Esophagus (tissue), 2 donors: ENCODE results near the gene WDR18. TPM values are rescaled to one million over a fixed set of nuclear protein-coding genes. Genes with fewer than 3 reads are reported as not detected.

Source experiments
- H3K27ac ChIP-seq, 2 donors: one replicate each; pipeline ENCODE4 v1.5.1; 2013; ENCODE audit warnings: low read depth in 2 of 2, mild to moderate bottlenecking in 2 of 2, inconsistent platforms in 1 of 2, low read length in 1 of 2, moderate library complexity in 1 of 2
- H3K27me3 ChIP-seq, 2 donors: one replicate each; pipeline ENCODE4 v1.6.1; 2013; ENCODE audit warnings: low read length in 2 of 2, control low read depth in 1 of 2, mild to moderate bottlenecking in 1 of 2; ENCODE audit not compliant: insufficient read depth in 2 of 2, control insufficient read depth in 1 of 2
- H3K36me3 ChIP-seq, 2 donors: one replicate each; pipeline ENCODE4 v1.6.1; 2013; ENCODE audit warnings: low read length in 1 of 2; ENCODE audit not compliant: control insufficient read depth in 2 of 2, insufficient read depth in 2 of 2
- H3K4me1 ChIP-seq, 2 donors: one replicate each; pipeline ENCODE4 v1.6.1; 2013; ENCODE audit warnings: low read length in 1 of 2; ENCODE audit not compliant: control insufficient read depth in 2 of 2, insufficient read depth in 2 of 2
- H3K4me3 ChIP-seq, 2 donors: one replicate each; pipeline ENCODE4 v1.5.1; 2013; ENCODE audit warnings: low read length in 2 of 2, mild to moderate bottlenecking in 2 of 2, low read depth in 1 of 2, moderate library complexity in 1 of 2
- H3K9me3 ChIP-seq, 2 donors: one replicate each; pipeline ENCODE4 v1.6.1; 2013; ENCODE audit warnings: mild to moderate bottlenecking in 2 of 2, low read depth in 1 of 2, low read length in 1 of 2, moderate library complexity in 1 of 2; ENCODE audit not compliant: control insufficient read depth in 2 of 2, insufficient read depth in 1 of 2
- WGBS, 2 donors: extraction: QIAGEN DNeasy Blood & Tissue Kit; methylation state at CpG; one replicate each; pipeline ENCODE4 v1.1.7; 2013; 5-methylcytosine and 5-hydroxymethylcytosine counted together
- polyA plus RNA-seq, 2 donors: library from polyadenylated mRNA; stranded (reverse); fragments of 200-250 nt; gene quantifications; one replicate each; pipeline ENCODE4 v1.2.3, GENCODE V29; 2013
- donor health status: healthy with polysubstance abuse.
- donor health status: Bipolar disorder and iron deficiency.

The WDR18 gene
- polyA plus RNA-seq, 2 donors: 36.2 to 44.8 TPM

DNA sequence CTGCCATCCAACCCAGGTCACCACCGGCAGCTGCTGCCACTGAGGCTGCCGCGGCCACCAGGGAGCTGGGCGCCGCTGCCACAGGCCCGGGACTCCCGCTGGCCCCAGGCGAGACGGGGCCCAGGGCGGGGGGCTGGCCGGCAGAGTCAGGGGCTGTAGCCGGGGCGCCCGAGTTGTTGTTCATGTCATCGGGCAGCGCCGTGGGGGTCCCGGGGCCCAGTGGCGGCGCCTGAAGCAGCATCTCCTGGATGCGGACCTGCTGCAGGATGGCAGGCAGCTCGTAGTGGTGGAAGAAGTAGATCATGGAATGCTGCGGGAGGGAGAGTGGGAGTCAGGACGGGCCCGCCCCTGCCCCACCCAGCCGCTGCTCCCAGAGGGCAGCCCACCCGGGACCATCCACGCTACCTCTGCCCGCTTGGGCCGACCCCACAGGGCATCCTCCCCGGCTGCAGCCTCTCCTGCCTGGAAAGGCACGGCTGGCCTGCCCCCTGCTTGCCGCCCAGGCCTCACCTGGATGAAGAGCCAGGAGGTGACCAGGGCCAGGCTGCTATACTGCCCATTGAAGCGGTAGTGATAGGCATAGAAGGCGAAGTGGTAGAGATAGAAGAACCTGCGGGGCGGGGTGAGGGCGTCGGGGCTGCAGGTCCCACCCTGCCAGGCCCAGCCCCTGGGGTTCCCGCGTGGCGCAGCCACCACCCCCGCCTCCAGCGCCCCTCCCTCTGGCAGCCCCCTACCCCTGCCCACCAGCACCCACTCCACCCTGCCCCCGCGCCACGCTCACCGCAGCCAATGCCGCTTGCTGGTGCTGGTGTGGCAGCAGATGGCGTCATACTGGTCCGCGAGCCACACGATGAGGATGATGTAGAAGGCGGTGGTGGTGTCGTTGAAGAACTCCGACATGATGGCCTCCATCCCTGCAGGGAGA is 26.7 kb downstream of the WDR18 start:
- Histone ChIP-seq H3K27ac (no peak overlapping the region), H3K36me3 (peaks cover 4 to 53% of the 10 kb centered on the region in 2 donors)
- WGBS, 2 donors: 91 to 94% methylated on average over 50 to 56 of the region's 56 CpGs

DNA sequence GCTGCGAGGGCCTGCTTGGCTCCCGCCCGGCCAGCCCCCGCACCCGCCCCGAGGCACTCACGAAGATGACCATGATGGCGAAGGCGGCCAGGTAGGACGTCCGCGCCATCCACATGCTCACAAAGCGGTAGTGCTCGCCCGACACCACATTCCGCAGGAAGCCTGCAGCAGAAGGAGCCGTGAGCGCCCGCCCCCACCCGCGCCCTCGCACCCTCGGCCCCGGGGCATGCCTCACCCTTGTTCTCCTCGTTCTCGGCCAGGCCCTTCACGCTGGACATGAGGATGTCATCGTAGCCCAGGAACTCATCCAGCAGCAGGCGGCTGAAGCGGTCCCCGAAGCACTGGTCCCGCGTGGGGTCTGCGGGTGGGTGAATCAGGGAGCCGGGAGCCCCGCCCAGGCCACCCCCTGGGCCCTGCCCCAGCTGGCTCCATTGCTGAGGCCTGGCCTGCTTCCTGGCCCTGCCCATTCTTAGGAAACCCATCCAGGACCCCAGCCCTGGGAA is 27.7 kb downstream of the WDR18 start:
- no peaks in the 10 kb centered on the region for H3K9me3 ChIP-seq
- peaks cover 15 to 17% of the 10 kb centered on the region in 2 donors for H3K4me1 ChIP-seq
- H3K27me3 ChIP-seq: no peaks in the 10 kb centered on the region
- no peak overlapping the region for H3K4me3 ChIP-seq
- no peak overlapping the region for H3K27ac ChIP-seq
- H3K36me3 ChIP-seq: peaks cover 4 to 57% of the 10 kb centered on the region in 2 donors
- WGBS, 2 donors: 90 to 91% methylated on average over 28 to 36 of the region's 36 CpGs

More for the DNA sequence above, 26.7 kb downstream of the WDR18 start:
- no peaks in the 10 kb centered on the region for H3K9me3 ChIP-seq
- no peak overlapping the region for H3K4me3 ChIP-seq
- H3K27me3 ChIP-seq: no peaks in the 10 kb centered on the region
- peaks cover 8 to 9% of the 10 kb centered on the region in 2 donors for H3K4me1 ChIP-seq

DNA sequence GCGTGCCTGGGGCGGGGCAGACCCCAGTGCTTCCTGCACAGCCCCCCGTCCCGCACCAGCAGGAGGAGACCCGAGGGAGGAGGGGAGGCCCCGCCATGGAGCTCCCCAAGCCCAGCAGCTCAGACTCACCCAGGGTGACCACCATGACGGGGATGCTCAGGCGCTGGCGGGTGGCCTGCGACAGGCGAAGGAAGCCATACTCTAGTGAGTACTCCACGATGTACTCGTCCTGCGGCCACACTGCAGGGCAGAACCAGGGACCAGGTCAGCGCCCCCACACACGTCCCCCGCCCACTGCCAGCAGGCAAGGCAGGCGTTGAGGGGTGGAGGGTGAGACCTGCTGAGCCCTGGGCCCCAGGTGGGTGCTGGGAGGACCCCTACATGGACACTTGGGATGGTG is 28.2 kb downstream of the WDR18 start:
- Histone ChIP-seq H3K9me3 (no peaks in the 10 kb centered on the region), H3K27me3 (no peaks in the 10 kb centered on the region), H3K27ac (no peak overlapping the region), H3K4me1 (peaks cover 19 to 22% of the 10 kb centered on the region in 2 donors), H3K36me3 (peaks cover 4 to 55% of the 10 kb centered on the region in 2 donors), H3K4me3 (no peak overlapping the region)
- WGBS, 2 donors: 92 to 93% methylated on average over 17 to 18 of the region's 18 CpGs

DNA sequence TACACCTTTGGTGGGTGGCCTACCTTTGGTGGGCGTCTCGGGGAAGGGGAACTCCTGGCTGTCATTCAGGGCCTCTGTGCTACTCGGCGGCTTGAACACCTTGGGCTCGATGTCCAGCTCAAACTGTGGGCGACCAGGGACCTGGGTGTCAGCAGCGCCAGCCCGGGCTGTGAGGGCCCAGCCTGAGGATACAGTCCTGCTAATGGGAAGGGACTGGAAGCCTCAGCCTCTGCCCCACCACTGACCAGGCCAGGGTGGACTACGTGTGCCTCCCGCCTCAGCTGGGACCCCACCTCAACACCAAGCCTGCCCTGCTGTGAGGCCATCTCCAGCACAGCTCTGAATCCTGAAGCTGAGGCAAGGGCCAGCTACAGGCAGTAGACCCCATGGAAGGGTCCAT is 29.1 kb downstream of the WDR18 start:
- Histone ChIP-seq H3K4me3 (no peak overlapping the region), H3K4me1 (peaks cover 26 to 31% of the 10 kb centered on the region in 2 donors), H3K27ac (no peak overlapping the region), H3K36me3 (peaks cover 4 to 59% of the 10 kb centered on the region in 2 donors), H3K27me3 (no peaks in the 10 kb centered on the region), H3K9me3 (no peaks in the 10 kb centered on the region)
- WGBS, 2 donors: 92 to 95% methylated on average over 10 of the region's 10 CpGs

DNA sequence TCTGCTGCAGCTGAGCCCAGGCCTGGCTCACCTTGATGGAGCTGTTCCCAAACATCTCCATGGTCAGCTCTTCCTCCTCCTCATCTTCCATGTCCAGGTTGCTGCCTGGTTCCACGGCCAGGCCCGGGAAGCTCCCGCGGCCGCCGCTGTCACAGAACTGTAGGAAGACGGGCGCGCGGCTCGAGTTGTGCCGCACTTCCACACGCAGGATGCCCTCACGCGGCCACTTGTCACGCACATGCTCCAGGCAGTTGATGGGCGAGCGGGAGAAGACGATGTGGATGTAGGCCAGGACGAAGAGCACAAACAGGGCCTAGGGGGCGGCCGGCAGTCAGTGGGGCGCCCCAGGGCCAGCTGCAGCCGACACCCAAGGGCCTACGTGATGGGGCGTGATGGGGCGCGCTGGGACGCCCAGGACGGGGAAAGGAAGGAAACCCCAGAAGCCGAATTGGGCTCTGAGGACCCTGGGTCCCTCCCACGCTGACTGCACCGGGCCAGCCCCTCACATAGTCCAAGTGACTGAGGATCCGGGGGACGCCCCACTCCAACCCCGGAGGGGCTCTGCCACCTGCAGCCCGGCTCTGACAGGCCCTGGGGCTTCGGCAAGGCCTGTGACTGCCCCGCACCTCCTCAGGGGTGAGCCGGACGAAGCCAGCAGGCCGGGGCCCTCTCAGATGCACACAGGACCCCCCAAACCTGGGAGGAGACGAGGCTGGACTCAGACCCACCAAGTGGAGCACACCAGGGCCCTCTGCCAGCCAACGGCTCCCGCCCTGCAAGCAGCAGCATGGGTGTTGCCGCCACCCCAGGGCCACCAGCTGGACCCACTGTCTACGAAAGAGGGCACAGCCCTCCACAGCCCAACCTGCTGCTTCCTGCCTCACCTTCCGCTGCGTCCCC is 30.3 kb downstream of the WDR18 start:
- Histone ChIP-seq H3K4me3 (no peak overlapping the region), H3K27me3 (no peaks in the 10 kb centered on the region), H3K27ac (no peak overlapping the region), H3K4me1 (peaks cover 32 to 37% of the 10 kb centered on the region in 2 donors), H3K9me3 (no peaks in the 10 kb centered on the region), H3K36me3 (peaks cover 4 to 55% of the 10 kb centered on the region in 2 donors)
- WGBS, 2 donors: 85 to 90% methylated on average over 47 to 49 of the region's 49 CpGs

DNA sequence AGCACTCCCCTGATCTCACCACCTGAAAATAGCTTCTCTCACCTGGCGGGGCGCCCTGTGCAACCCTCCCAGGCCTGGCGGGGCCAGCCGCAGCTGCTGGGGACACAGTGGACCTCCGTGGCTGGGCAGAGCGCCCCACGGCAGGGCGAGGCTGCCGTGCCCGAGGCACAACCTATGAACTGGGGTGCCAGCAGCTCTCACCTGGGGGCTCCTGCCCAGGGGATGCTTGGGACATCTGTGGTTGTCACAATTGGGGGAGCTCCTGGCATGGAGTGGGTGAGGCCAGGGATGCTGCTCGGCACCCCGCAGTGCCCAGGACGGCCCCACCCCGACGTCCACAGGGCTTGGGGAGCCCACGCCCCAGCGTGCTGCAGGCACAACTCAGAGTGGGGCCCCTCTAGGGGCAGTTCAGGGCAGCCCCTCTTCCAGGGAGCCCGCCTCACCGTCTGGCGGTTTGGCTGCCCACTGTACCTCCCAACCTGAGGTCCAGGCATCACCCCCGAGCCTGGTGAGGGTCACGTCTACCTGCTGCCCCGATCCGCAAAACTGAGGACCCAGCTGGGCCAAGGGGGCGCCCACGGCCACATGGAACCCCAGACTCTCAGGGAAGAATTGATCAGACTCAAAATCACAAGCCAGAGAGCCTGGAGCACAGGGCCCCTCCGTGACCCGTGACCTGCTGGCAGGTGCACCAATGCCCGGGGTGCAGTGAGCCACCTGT is 31.1 kb downstream of the WDR18 start:
- H3K9me3 ChIP-seq: peaks cover 0 to 3% of the 10 kb centered on the region in 2 donors
- 78 to 83% methylated on average over 29 of the region's 29 CpGs for WGBS, 2 donors
- peak overlapping the region in 1 of 2 donors; percentile 98 for H3K27ac ChIP-seq
- H3K36me3 ChIP-seq: peaks cover 4 to 47% of the 10 kb centered on the region in 2 donors
- H3K4me1 ChIP-seq: peaks cover 38 to 42% of the 10 kb centered on the region in 2 donors
- no peaks in the 10 kb centered on the region for H3K27me3 ChIP-seq
- no peak overlapping the region for H3K4me3 ChIP-seq

DNA sequence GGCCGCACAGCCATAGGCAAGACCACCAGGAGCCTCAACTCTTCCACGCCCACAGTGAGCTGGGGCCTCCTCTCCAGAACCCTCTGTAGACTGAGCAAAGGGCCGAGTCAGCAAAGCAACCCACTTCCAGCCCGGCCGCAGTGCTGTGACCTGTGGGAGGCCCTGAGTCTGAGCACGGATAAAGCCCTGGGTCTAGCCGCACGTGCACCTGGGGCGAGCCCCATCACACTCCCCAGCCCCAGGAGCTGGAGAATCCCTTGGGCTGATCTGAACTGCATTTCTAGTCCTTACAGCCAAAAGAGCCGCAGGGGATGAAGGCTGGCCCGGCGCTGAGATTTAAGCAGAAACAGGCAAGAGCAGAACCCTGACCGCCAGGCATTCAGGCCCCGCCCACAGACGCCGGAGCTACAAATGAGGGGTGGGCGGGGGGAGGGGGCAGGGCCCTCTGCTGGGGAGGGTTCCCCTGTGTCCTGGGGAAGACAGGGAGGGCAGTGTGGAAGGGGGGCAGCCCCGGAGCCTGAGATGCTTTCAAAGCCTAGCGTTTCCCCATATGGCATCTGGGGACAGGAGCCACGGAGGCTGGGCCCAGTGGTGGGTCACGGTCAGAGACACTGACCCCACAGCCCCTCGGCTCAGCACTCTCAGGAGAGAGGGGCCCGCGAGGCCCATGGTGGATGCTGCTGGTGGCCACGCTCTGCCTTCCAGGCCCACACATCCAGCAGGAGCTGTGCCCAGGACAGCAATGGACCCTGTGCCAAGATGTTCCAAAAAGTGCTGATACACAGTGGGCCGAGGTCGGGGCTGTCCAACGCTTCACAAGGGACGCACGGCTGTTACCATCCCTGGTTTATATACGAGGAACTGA is 31.9 kb downstream of the WDR18 start:
- Histone ChIP-seq H3K27me3 (no peaks in the 10 kb centered on the region), H3K36me3 (peaks cover 4 to 39% of the 10 kb centered on the region in 2 donors), H3K4me3 (no peak overlapping the region), H3K4me1 (peaks cover 38 to 43% of the 10 kb centered on the region in 2 donors), H3K9me3 (peaks cover 0 to 3% of the 10 kb centered on the region in 2 donors), H3K27ac (peak overlapping the region; percentile 84 to 98)
- WGBS, 2 donors: 46 to 56% methylated on average over 31 of the region's 31 CpGs

DNA sequence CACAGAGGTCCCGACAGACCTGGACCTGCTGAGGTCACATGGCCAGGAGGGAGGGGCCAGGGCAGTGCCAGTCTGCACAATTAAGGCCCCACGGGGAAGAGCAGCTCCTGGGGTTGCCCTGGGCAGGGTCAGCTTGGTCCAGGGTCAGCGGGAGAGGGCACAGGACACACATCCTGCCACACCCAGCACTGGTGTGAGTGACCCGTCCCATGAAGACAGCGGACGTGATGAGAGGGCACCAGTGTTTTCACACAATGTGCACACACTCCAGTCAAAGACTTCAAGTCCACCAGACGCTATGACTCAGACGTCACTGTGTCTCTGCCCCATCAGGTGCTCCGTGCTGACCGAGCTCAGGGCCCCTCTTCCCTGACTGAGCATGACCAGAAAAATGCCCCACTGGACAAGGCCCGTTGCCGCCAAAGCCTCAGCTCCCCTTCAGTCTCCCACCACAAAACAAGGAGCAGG is 32.5 kb downstream of the WDR18 start:
- peak overlapping the region; percentile 9 to 23 for H3K4me3 ChIP-seq
- peaks cover 38 to 43% of the 10 kb centered on the region in 2 donors for H3K4me1 ChIP-seq
- H3K27ac ChIP-seq: peak overlapping the region; percentile 84 to 98
- no peaks in the 10 kb centered on the region for H3K27me3 ChIP-seq
- peaks cover 0 to 3% of the 10 kb centered on the region in 2 donors for H3K9me3 ChIP-seq
- WGBS, 2 donors: 29 to 45% methylated on average over 12 of the region's 12 CpGs
- H3K36me3 ChIP-seq: peaks cover 0 to 35% of the 10 kb centered on the region in 2 donors
